GM21447 (cell line): Measurements from ENCODE around the gene CPEB2.

Experiments used
- ATAC-seq: cut with Tn5 transposase; IDR thresholded peaks from one replicate; pipeline ENCODE4 v1.9.1; 2021; ENCODE audit not compliant: unreplicated experiment

The CPEB2 gene

DNA sequence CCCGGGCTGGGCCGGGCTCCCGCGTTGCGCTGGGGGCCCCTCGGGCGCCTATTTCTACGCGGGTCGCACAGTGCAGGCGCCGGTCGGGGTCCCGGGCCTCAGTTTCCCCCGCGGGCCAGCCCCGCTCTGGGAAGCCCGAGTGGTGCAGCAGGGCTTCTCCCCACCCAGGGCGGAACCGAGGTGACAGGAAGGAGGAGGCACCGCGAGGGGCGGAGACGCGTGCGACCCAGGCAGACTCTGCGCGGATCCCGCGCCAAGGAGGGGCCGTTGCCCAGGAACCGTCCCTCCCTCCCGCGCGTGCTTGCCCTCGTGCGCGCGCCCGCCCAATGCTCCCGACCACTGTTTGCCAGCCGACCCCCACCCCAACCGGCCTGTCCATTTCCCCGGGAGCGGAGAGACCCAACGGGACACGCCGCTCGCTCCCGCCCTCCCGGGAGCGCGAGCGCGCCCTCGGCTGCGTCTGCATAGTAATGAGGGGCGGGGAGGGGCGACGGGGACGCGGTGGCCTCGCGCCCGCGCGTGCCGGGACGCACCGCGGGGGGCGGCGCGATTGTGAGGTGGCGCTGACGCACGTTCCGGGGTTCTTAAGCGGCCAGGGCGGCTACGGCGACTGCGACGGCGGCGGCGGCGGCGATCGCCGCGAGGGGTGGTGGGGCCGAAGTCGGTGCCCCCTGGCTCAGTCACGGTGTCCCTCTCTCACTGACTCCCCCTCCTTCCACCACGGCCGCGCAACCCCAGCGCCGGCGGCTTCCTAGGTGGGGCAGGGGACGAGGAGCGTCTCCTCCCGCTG is at the start of gene CPEB2:
Gene CPEB2 (plus strand): TSS at position 613 of the 790 bp plus-strand sequence. CDS start 193 bp downstream, outside the sequence.
- ATAC-seq = peak; percentile 59

DNA sequence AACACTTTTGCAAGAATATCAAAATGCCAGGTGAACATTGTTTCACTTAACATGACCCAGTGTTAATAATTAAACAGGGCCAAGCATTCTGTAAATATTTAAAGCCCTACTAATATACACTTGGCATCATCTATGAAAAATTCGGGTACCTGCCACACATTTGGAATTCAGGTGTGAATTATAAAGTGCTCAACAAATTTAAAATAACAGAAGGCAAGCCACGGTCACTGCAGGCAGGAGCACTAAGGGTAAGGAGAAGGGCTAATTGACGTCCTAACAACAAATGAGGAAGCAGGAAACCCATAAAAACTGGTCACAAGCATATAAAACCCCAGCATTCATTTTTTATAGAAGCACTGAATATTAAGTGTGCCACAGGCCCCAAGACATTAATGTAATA is 43.8 kb upstream of the CPEB2 start:
- no peak for ATAC-seq

DNA sequence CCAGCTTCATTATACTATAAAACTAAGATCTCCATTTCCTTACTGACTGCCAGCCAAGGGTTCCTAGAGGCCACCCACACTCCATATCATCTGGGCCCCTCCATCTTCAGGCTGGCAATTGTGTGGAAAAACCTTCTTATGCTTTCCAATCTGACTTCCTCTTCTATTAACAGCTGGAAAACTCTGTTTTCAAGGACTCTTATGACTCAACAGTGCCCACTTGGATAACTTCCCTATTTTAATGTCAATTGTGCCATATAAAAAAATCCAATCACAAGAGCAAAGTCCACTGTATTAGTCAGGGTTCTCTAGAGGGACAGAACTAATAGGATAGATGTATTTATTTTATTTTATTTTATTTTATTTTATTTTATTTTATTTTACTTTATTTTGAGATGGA is 41.0 kb upstream of the CPEB2 start:
- no peak for ATAC-seq

DNA sequence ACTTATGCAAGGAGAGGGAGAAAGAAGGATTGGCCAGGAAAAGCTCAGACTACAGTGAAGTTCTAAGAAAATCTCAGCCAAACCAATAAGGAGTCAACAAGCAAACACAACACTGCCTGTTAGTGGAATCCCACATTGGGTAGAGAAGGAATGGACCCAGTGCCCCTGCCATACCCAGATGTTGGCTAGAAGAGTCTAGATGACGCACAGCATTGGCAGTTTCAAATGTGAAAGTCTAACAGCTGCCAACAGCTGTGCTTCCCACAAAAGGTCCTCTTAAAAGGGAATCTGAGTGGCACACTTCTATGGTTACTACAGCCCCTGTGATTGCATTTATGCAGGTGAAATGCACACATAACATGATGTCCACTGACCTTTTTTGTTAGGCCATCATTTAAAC is 37.2 kb upstream of the CPEB2 start:
- ATAC-seq = no peak

DNA sequence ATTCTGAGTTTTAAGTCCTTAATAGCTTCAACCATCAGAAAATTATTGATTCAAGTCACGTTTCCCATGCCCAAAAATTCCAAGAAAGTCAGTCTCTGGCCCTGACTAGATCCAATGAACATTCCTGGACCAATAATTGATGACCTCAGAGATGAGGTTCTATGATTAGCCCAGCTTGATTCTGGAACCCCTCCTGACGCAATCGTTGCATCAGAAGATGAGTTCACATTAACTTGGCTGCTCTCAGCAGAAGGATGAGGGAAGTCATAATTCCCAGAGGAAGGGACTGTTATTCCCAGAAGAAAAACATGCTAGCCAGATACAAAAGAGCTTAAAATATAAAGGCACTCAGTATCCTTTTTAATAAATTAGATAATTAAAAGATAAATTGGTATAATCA is 34.3 kb upstream of the CPEB2 start:
- ATAC-seq = no peak

DNA sequence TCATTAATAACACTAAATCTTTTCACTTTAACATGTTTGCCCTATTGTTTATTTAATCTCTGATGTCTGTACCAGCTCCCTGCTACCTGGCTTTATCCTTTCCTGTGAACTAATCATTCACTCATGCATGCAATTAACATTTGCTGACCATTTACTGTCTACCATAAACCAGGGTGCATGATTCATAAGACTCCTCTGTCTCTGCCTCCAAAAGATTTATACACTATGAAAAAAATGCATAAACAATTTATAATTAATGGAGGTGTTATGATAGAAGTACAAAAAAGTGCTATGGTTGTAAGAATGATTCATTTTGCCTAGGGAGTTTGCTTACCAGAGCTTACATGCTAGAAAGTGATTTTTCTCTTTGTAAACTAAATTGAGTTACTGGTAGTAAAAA is 24.5 kb upstream of the CPEB2 start:
- no peak for ATAC-seq

GRCh38 chr4:14984448-14984847 is 17.8 kb upstream of the CPEB2 start:
- ATAC-seq = no peak

DNA sequence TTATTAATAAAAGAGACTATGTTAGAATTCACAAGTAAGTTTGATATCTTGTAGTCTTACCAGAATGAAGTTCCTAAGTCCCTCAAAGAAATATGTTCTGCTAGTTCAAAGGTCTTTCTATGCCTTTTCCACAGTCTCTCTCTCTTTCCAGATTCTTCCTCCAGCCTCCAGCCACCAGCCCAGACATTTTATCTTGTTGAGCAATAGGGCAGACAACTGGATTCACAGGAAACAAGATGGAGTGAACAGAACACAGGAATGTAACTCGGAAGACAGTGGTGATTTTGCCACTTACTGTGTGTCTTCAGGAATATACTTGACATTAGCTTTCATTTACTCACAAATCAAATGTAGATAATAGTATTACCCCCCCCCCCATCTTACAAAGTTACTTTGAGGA is 17.1 kb upstream of the CPEB2 start:
- no peak for ATAC-seq

GRCh38 chr4:14985843-14986242 is 16.4 kb upstream of the CPEB2 start:
- no peak for ATAC-seq

- no peak for ATAC-seq
Measured at GRCh38 chr4:14987054-14987453, 15.2 kb upstream of the CPEB2 start.

DNA sequence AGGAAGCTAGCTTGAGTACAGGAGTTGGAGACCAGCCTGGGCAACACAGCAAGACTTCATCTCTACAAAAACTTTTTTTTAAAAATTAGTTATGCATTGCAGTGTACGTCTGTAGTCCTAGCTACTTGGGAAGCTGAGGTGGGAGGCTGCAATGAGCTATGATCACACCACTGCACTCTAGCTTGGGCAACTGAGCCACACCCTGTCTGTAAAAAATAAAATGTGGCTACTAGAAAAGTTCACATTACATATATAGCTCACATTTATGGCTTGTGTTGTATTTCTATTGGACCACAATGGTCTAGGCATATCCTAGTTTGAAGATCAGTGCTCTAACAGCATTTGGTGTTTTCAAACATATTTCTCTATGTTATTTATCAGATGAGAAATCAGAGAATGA is 11.8 kb upstream of the CPEB2 start:
- ATAC-seq = no peak

DNA sequence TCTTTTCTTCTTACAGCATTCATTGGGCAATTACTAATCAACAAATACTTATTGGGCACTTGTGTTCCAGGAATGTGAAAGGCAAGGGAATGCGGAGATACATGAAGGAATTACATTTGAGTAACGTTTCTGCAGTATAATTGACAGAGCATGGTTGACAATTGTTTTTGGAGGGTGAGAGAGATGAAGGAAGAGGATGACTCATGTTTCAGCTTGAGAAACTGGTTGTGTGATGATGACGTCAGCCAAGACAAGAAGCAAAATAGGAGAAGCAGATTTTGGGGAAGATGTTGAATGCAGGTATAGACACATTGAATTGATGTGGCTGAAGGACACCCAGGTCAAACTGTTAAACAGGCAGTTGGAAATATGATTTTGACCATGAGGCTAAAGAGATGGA is 8.0 kb upstream of the CPEB2 start:
- no peak for ATAC-seq

DNA sequence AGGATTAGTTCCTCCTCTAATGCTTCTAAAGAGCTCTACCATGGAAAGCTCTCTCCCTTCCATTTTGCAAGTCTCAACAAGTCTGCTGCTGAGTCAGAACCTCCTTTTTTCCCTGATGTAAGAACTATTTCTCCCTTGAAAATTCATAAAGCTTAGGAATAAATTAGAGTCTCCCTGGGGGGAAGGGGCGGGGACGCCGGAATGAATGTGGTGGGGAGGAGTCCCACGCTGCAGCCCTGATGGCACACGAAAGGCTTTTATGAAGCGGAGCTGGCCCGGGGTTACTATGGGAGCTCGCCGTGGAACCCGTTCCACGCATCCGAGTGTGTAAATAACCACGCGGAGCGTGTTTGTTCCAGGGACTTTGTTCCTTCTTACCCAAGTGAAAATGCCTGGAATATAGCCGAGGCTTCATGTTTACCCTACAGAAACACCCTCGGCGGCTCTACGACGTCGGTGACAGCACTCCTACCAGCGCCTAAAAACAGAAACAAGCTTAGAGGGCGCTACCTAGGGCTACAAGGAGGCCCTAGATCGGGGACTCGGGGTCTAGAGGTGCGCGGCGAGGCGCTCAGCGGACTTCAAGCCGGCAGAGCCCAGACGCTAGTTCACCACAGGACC is 923 bp upstream of the CPEB2 start:
- ATAC-seq = peak; percentile 14

- ATAC-seq = peak; percentile 20
Measured at GRCh38 chr4:15002659-15003400, 549 bp downstream of the CPEB2 start.

DNA sequence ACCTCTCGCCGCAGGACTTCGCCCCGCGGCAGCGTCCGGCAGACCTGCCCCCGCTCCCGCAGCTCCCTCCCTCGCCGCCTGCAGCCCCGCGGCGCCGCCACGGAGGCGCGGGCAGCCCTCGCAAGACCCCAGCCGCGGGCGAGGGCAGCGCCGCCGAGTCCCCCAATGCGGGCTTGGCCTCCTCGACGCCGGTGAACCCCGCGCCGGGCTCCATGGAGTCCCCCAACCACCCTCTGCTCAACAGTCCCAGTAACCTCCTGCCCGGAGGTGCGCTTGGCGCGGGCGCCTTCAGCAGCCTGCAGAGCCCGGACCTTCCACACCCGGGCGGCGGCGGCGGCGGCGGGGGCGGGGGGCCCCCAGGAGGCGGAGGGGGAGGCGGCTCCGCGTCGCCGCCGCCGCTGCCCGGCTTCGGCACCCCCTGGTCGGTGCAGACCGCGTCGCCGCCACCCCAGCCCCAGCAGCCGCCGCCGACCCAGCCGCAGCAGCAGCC is 1.2 kb downstream of the CPEB2 start:
- ATAC-seq = peak; percentile 14

DNA sequence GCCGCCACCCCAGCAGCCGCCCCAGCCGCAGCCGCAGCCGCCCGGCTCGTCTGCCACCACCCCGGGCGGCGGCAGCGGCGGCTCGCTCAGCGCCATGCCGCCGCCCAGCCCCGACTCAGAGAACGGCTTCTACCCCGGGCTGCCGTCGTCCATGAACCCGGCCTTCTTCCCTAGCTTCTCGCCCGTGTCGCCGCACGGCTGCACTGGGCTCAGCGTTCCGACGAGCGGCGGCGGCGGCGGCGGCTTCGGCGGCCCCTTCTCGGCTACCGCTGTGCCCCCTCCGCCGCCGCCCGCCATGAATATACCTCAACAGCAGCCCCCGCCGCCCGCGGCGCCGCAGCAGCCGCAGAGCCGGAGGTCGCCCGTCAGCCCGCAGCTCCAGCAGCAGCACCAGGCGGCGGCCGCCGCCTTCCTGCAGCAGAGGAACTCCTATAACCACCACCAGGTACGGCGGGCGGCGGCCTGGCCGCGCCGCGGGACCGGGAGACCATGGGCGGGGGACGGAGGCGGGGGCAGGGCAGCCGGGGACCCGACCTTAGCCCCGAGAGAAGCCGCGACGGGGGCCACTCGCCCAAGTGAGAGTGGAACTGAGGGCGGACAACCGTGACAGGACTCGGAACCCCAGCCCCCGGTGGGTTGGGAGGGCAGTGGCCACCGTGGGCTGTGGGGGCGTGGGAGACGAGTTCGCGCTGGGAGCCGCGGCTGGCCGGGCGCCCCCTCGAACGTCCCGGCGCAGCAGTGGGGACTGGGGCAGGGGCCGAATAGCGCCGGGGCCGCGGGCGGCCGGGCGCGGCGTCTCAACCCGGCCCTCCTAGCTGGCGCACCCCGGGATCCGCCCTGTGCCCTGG is 1.8 kb downstream of the CPEB2 start:
- ATAC-seq = no peak

GRCh38 chr4:15004739-15005301 is 2.5 kb downstream of the CPEB2 start:
- no peak for ATAC-seq

DNA sequence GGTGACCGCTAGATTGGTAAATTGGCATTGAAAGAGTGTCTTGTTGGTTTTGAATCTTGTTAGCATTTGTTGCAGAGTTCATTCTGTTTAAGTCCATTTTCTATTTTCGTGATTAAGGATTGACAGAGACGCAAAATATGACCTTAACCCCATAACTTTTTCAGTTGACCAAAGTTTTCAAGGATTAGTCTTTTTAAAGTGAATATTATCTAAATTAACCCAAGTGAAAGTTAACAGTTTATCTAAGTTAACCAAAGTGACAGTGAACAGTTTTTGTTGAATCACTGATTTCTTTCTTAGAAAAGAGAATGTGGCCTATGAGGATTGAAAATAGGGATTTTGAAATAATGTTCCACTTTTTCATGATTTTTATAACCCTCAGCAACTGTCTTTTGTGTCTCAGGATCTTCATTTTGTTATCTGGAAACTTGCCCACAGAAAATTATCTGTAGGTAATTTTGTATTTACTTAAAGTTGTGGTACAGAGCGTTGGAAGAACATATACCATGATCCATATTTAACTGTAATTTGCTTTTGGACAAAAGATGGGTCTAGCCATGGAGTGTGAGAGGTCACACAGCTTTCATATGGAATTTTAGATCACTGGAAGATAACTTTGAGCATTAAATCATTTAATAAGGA is 3.3 kb downstream of the CPEB2 start:
- no peak for ATAC-seq

DNA sequence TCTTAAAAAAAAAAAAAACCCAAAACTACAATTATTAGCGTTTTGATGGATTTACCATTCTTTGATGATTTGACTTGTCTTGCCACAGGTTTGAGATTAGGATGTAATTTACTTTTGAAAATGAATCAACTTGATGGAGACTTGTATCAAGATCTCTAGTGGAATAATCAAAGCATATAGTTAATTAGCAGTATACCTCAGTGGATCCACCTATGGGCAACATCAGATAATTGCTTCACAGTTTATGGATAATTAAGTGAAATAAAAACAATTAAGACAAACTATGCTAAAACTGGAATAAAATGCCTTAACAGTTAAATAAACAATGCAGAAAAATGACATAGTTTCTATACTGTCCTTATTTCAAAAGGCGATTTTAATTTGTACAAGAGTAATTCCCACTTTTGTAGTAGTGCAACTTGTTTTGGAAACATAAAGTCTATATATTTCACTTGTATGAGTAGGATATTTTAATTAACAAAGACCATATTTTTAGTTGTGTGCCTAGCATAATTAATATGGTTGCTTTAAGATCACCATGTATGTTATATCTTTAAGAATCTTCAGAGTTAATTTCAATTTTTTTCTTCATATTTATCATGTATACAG is 4.2 kb downstream of the CPEB2 start:
- ATAC-seq = no peak

- ATAC-seq = no peak
Measured at GRCh38 chr4:15007201-15007600, 4.9 kb downstream of the CPEB2 start.
